ENCODE results near the gene UBXN11. TPM values are rescaled to one million over a fixed set of nuclear protein-coding genes. Genes with fewer than 3 reads are reported as not detected.
"Not testable (repeated sequence)": the region's sequence is repeated elsewhere in the genome, so short reads cannot be mapped to it uniquely, and the experiment has no call there.

The UBXN11 gene
- total RNA-seq, 1 donor from 2014 or later: 7.8 TPM

DNA sequence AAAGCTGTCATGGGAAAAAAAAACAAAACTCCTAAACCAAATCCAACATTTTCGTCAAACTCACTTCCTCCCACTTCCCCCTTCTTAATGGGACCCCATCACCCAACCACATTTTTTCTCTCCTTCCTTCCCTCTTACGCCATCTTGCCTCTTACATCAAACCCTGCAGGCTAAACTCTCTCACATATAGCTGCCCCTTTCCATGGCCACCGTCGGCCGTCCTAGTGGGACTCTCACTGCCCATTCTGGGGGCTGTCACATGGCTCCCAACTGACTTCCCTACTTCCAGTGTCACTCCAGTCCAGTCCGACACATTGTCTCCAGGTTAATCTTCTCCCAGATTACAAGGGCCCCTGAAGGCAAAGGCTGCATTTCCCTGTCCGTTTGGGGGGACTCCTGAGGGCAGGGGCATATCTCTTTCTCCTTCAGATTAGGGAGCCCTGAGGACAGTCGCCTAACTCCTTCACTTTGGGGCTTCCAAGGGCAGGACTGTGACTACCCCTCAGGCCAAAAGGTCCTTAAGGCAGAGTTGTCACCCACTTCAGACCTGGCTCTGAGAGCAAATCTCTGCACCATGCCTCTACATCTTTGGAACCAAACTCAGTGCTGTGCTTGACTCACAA lies 658 bp downstream of the UBXN11 start:
- DNase-seq: no peak

DNA sequence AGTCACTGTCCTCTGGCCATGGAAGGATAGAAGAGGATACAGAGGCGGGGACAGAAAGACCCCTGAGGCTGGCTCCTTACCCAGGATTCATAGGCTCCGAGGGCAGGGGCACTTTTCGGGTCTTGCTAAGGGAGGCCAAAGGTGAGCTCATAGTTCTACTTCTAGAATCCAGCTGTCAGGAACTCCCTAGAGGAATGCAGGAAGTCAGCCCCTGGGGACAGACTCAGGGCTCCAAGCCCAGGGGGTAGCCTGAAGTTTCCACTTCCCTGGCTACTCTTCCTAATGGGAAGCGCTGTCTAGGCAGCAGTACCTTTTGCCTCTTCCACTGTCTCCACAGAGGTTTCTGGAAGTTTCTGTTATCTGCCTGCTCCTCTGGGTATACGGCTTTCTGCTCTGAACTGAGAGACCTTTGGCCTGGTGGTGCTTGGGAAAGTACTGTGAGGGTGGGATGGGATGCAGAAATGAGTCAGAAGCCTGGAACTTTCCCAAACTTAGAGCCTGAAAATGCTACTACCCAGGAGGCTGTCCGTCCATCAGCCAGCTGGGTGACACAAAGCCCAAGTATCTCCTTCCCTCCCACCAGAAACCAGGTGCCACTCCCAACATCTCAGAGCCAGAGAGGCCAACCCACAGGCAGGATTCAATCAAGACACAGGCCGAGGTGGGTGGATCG lies 3.6 kb downstream of the UBXN11 start:
- DNase-seq: no peak

DNA sequence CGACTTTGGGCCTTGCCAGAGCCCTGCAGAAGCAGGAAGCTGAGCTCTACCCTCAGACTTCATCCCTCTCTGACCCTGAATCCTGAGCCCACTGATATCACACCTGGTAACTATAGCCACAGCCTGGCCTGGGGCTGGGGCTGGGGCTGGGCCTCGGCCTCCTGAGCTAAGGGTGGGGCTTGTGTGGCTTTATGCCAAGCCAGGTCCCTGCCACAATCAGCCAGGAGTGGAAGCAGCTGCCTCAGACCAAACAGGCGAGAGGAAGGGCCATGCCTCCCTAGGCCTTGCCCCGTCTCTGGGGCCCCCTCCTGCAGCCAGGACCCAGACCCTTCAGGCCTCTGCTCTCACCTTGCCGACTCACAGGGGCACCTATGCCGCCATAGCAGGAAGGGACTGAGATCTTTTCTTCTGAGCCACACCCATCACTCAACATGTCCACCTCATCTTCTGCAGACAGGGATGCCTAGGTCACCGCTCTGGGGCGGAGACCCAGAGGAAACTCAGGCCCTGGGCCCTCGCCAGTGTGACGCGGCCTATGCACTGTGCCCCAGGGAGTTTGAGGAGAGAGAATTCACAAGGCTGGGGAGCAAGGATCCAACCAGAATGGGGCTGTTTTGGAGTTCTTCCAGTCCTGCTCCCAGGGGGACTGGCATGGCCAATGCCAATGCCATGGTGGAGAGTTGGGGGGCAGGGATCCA lies 5.7 kb downstream of the UBXN11 start:
- no peak for DNase-seq

DNA sequence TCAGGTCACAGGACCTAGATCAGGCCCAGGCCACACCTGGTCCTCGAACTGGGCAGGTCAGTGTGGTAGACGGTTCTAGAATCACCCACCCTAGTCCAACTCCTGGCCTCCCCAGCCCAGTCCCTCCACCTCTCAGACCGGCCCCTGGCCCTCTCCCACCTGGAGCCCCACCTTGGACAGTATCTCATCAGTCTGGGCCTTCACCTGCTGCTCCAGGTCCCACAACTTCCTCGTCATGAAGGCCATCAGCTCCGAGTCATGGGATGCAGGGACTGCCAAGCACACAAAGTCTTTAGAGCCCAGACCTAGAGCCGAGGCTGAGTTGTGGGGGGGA lies 8.7 kb downstream of the UBXN11 start:
- no peak for DNase-seq

- DNase-seq: no peak
These were observed 9.2 kb downstream of the UBXN11 start for GRCh38 chr1:26297057-26297790.

DNA sequence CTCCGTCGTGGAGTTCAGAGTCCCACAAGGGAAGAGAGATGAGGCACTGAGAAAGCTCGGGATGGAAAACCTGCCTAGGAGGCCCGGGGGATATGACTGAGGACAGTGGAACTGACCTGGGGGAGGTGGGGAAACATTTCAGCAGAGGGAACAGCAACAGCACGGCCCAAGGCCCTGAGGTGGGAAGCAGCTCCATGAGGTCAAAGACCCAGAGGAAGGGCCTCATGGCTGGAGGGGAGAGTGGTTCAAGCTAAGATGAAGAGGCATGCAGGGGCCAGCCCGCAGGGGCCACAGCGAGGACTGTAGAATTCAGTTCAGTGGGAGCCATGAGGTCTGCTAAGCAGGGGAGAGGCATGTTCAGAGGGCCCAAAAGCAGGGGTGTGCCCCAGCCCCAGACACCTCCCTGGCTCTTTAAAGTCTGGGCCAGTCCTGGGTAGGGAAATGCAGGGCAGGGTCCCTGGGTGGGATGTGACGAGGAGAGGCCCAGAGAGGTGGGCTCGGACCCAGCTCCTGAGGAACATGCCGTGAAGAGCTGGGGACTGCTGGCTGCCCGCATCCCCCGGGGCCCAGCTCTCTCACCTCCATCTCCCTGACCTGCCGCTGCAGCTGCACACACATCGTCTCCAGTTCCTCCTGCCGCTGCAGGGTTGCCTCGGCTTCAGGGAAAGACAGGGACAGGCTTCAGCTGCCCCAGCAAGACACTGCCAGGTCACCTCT lies 9.9 kb downstream of the UBXN11 start:
- DNase-seq: no peak

GRCh38 chr1:26295194-26296138 lies 11.0 kb downstream of the UBXN11 start:
- no peak for DNase-seq

- DNase-seq: no peak
These were observed 12.4 kb downstream of the UBXN11 start for GRCh38 chr1:26293911-26294463.

DNA sequence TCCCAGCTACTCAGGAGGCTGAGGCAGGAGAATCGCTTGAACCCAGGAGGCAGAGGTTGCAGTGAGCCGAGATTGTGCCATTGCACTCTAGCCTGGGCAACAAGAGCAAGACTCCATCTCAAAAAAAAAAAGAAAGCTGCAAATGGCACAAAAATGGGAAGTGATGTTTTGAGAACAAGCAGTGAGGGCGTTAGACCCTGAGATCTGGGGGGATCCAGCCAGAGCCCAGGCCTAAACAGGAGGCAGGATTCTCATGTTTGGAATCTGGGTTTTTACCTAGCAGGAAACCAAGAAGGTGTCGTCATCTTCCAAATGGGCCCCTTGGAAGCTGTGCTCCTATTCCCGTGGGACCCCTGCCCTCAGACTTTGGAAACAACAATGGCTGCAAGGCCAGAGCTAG lies 13.7 kb downstream of the UBXN11 start:
- DNase-seq: not testable (repeated sequence)

DNA sequence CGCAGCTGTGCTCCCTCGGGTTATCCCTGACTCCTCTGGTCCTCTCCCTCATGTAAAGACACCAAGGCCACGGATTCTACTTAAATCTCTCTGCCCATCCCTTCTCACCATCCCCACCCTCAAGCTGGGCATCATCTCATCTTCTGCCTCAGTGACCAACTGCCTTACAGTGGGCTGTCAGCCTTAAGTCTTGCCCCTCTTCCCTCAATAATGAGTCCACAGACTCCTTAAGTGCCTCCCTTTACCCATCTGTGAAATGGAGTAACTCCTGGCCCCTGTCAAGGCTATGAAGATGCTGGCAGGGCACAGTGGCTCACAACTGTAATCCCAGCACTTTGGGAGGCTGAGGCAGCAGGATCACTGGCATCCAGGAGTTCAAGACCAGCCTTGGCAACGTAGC lies 14.5 kb downstream of the UBXN11 start:
- DNase-seq: no peak

DNA sequence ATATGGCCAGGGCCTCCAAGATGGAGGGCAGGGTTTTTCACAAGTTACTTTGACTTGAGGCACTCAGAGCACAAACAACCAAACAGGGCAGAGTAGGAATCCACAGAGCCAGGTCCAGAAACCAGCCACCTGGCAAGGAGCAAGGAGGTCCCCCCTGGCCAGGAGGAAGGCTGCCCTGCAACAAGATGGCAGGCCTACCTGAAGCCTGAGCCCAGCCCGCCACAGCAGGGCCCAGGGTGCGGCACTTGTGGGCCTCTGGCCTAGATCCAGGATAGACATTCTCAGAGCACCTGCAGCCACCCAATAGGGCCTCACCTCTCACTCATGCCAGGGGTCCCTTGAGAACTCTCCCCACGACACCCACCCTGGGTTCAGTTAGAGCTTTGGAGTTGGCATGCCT lies 15.0 kb downstream of the UBXN11 start:
- no peak for DNase-seq

GRCh38 chr1:26290882-26291261 lies 15.6 kb downstream of the UBXN11 start:
- no peak for DNase-seq

GRCh38 chr1:26290122-26290881 lies 16.1 kb downstream of the UBXN11 start:
- no peak for DNase-seq

DNA sequence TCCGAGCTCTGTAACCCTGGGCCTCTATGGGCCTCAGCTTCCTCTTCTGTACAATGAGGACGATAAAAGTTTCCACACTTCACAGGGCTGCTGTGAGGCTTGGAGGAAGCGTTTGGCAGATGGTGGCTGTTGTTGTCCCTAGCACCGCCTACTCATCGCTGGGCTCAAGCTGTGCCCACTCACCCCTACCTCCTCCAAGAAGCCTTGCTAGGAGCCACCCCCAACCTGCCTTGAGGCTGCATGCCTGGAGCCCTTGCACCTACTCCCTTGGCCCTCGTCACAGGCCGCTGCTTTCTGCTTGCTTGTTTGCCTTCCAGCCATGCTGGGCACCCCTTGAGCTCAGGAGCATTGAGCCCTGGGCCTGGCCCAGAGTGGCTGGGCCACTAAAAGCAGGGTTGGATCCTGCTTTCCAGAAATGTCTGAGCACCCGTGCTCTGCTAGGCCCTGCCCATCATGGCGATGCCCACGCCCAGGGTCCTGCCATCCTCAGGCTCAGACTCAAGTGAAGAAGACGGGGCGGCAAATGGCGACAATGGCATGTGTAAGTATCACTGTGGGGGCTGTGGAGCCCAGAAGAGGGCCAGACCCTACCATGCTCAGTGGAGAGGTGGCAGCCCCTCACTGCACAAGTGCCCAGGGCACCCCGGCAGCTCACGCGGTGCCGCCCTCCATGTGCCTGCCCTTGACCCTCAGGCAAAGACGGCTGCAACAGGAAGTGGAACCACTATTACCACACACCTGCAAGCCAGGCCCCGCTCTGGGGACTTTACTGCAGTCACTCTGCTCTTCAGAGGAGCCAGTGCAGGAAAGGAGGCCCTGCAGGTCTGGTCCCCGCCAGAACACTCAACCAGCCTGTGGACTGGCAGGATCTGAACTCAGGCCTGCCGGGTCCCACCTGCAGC lies 17.0 kb downstream of the UBXN11 start:
- no peak for DNase-seq

GRCh38 chr1:26288311-26288941 lies 18.0 kb downstream of the UBXN11 start:
- no peak for DNase-seq

GRCh38 chr1:26287811-26288210 lies 18.6 kb downstream of the UBXN11 start:
- DNase-seq: no peak

- peak; percentile 44 for DNase-seq
These were observed 19.3 kb downstream of the UBXN11 start for GRCh38 chr1:26287033-26287711.

DNA sequence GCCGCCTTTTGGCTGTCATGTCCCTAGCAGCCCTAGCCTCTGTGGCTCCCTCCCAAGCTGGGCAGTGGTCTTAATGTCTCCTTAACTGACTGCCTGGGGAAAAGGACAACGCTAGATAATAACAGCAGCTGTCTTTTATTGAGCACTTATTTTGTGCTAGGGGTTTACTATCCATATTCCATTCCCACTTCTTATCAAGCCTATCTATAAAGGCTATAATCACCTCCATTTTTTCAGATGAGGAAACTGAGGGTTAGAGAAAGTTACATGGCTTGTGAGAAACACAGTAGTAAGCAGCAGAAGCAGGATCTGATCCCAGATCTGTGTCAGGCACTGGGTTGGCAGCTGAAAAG lies 20.4 kb downstream of the UBXN11 start:
- DNase-seq: no peak
